Neural crest cell (in vitro differentiated cells): Measurements from ENCODE around the gene RPN1. TPM values are rescaled to one million over a fixed set of nuclear protein-coding genes. Genes with fewer than 3 reads are reported as not detected.
A peak's percentile ranks its signal among the peaks of the same experiment; 100 is the strongest.

Experiments used
- DNase-seq: peaks from one replicate; pipeline ENCODE4 v3.0.0; 2021; ENCODE audit warnings: low read depth, mixed read lengths, low spot score
- H3K27ac Mint-ChIP-seq: one replicate; pipeline ENCODE4 v1.8.0; 2021; ENCODE audit warnings: mild to moderate bottlenecking, mixed read lengths; ENCODE audit not compliant: unreplicated experiment
- H3K27me3 Mint-ChIP-seq: 2 replicates; pipeline ENCODE4 v1.8.0; 2021; ENCODE audit warnings: low read depth, mild to moderate bottlenecking, mixed read lengths
- H3K36me3 Mint-ChIP-seq: 2 replicates; pipeline ENCODE4 v1.8.0; 2021; ENCODE audit warnings: low read depth, mild to moderate bottlenecking, mixed read lengths
- H3K4me1 Mint-ChIP-seq: 2 replicates; pipeline ENCODE4 v1.8.0; 2021; ENCODE audit warnings: mixed read lengths
- H3K4me3 Mint-ChIP-seq: one replicate; pipeline ENCODE4 v1.8.0; 2021; ENCODE audit warnings: mild to moderate bottlenecking, mixed read lengths
- H3K9me3 Mint-ChIP-seq: 2 replicates; pipeline ENCODE4 v1.8.0; 2021; ENCODE audit warnings: mixed read lengths
- CTCF ChIP-seq: fragments of 200-600 bp; sonication (generic); conservative IDR thresholded peaks from 2 replicates; pipeline ENCODE4 v1.5.0; 2021; ENCODE audit warnings: antibody characterized with exemption, mild to moderate bottlenecking
- total RNA-seq: library from RNA; stranded (reverse); gene quantifications from 2 replicates; pipeline ENCODE4 v1.2.1, GENCODE V29; 2021

RPN1 gene
- total RNA-seq, 1 donor from 2014 or later, result 166 TPM

- TF ChIP-seq CTCF, result no peak
- Mint-ChIP-seq H3K36me3 (peaks cover 5% of the 10 kb centered on the region), H3K4me3 (no peak overlapping the region), H3K27me3 (no peaks in the 10 kb centered on the region), H3K4me1 (no peaks in the 10 kb centered on the region), H3K27ac (no peak overlapping the region), H3K9me3 (peaks cover 8% of the 10 kb centered on the region)
- DNase-seq, result no peak
These were observed 64.6 kb downstream of the RPN1 start for GRCh38 chr3:128585974-128586373.

GRCh38 chr3:128585189-128585588 lies 65.4 kb downstream of the RPN1 start:
- Mint-ChIP-seq H3K36me3 (peaks cover 5% of the 10 kb centered on the region), H3K4me3 (no peak overlapping the region), H3K4me1 (no peaks in the 10 kb centered on the region), H3K27me3 (no peaks in the 10 kb centered on the region), H3K27ac (no peak overlapping the region), H3K9me3 (peaks cover 8% of the 10 kb centered on the region)
- no peak for DNase-seq
- no peak for TF ChIP-seq CTCF

- peaks cover 4% of the 10 kb centered on the region for H3K9me3 Mint-ChIP-seq
- H3K27ac Mint-ChIP-seq, result no peak overlapping the region
- DNase-seq, result peak; percentile 22
- no peaks in the 10 kb centered on the region for H3K4me1 Mint-ChIP-seq
- TF ChIP-seq CTCF, result peak; percentile 51
- H3K4me3 Mint-ChIP-seq, result no peak overlapping the region
- H3K27me3 Mint-ChIP-seq, result no peaks in the 10 kb centered on the region
- no peaks in the 10 kb centered on the region for H3K36me3 Mint-ChIP-seq
These were observed 66.1 kb downstream of the RPN1 start for GRCh38 chr3:128584412-128585020.

- no peaks in the 10 kb centered on the region for H3K36me3 Mint-ChIP-seq
- no peaks in the 10 kb centered on the region for H3K9me3 Mint-ChIP-seq
- TF ChIP-seq CTCF, result no peak
- H3K27me3 Mint-ChIP-seq, result no peaks in the 10 kb centered on the region
- no peak for DNase-seq
- H3K4me1 Mint-ChIP-seq, result peaks cover 11% of the 10 kb centered on the region
- no peak overlapping the region for H3K27ac Mint-ChIP-seq
- no peak overlapping the region for H3K4me3 Mint-ChIP-seq
These were observed 69.1 kb downstream of the RPN1 start for GRCh38 chr3:128581566-128581965.

- Mint-ChIP-seq H3K27me3 (no peaks in the 10 kb centered on the region), H3K36me3 (no peaks in the 10 kb centered on the region), H3K27ac (no peak overlapping the region), H3K4me3 (no peak overlapping the region), H3K4me1 (peaks cover 14% of the 10 kb centered on the region), H3K9me3 (no peaks in the 10 kb centered on the region)
- no peak for DNase-seq
- no peak for TF ChIP-seq CTCF
These were observed 70.7 kb downstream of the RPN1 start for GRCh38 chr3:128579927-128580326.
